Activated CD4-positive, alpha-beta T cell treated with anti-CD3 and anti-CD28 coated beads, Interleukin-2, Interleukin-4, amounts not matched to agents 100 ng/mL and 50 ng/mL, durations not matched to agents 16 hours and 8 hours (primary cell): ENCODE measurements around the gene EXOC6B.

Experiments
- DNase-seq: peaks from one replicate; pipeline ENCODE4 v3.0.0-alpha.2; 2020; ENCODE audit warnings: low spot score

The EXOC6B gene

GRCh38 chr2:72146347-72147302, 679.2 kb downstream of the EXOC6B start:
- DNase-seq, result no peak

- DNase-seq, result no peak
These were observed 680.0 kb downstream of the EXOC6B start for GRCh38 chr2:72145658-72146329.

- no peak for DNase-seq
These were observed 680.6 kb downstream of the EXOC6B start for GRCh38 chr2:72145289-72145657.

- DNase-seq, result no peak
These were observed 681.1 kb downstream of the EXOC6B start for GRCh38 chr2:72144632-72145288.

GRCh38 chr2:72144274-72144631, 681.6 kb downstream of the EXOC6B start:
- no peak for DNase-seq

DNA sequence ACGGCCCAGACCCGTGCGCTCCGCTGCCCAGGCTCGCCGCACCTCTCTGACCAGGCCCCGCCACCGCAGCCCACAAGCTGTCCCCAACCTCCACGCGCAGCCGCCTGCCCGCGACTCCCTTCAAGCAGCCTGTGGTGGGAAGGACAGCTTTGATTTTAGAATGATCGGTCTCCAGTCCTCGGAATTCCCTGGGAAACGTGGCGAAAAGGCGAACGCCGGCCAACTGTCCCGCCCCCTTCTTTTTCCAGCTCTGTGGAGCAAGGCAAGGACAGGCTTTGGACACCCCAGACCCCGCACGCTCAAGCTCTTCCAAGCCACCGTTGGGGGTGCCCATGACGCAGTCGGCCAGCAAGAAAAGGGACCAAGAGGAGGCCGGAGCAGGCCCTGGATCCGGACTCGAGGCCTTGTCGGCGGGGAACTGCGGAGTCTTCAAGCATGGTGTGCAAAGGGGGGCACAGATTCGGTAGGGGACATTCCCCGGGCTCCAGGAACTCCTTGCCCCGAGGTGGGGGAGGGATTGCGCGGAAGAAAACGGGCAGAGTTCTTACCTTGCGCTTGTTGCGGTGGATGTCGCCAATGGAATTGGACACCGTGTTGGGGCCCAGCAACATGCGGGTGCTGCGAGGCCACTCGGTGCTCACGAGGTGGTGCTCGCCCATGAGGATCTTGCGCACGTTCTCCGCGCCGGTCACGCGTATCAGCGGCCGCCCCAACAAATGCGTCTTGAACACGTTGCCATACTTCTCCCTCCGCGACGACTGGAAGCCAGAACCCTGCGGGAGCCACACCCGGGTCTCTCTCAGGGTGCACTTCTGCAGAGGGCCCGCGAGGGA, 682.2 kb downstream of the EXOC6B start:
- DNase-seq, result no peak

DNA sequence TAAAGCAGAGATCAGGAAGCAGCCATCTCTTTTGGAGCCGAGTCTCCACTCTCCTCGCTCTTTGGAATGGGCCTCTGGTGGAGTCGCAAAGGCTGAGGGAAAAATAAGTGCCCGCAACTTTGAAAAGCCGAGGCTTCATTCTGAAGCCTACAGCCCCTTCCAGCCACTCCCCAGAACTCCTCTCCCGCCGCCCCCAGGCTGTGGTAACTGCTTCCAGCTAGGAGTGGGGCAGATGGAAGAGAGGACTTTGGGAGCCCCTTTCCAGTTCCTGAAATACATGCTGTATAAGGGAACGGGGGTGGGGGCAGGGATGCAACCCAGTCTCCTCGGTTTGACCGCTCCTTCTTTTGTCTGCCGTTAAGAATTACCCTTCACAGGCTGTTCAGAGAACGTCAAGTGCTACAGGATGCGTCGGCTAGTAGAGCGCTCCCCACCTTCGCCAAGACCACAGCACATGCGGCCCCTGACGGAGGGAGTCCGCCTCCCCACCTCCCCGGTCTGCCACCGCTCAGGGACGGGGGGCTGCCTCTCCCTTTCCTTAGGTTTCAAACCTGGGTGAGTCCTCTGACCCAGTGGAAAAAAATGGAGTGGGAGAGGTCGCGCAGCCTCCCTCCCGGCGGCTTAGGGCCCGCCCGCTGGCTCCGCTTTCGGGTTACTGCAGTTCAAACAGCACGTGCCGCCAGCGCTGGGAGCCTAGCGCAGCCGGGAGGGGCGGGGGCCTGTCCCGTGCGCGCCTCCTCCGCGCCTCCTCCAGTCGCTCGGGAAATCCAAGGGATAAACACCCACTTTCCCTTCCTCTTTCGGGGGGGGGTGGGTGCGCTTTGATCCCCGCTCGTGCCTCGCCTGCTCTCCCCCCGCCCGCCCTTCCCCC, 683.0 kb downstream of the EXOC6B start:
- no peak for DNase-seq

GRCh38 chr2:72141881-72142451, 683.9 kb downstream of the EXOC6B start:
- no peak for DNase-seq

- DNase-seq, result no peak
These were observed 684.7 kb downstream of the EXOC6B start for GRCh38 chr2:72141032-72141645.

- no peak for DNase-seq
These were observed 685.2 kb downstream of the EXOC6B start for GRCh38 chr2:72140621-72140960.

DNA sequence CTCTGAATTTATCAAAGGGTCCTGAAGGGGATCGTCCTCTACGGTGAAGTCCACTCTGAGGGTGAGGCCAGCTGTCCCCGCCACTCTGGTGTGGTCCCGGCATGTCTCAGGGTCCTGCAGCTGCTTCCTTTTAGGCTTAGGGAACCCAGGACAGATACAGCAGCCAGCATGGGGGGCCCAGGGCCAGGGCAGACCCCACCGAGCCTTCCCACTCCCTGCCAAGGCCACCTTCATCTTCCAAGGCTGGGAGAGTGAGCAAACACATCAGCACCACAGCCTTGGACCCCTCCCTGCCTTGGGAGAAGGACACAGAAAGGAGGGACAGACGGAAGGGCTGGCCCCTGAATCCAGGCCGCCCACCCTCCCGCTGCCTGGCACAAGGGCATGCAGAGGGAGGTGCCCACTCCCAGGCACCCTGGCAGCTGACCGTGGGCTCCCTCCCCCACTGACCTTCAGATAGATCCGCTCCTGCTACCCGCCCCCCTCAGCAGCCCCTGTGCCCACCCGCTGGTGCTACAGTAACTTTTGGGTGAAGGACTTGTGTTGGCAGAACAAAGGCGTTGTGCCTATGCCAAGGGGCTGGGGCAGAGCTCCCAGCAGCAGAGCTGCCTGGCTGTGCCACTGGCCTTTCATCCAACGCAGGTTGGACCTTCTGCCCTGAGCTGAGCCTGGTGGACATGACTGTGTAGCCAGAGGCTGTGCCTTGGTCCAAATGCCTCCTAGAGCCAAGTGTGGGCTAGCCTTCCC, 685.8 kb downstream of the EXOC6B start:
- DNase-seq, result no peak

GRCh38 chr2:72139471-72139873, 686.4 kb downstream of the EXOC6B start:
- DNase-seq, result no peak

- DNase-seq, result no peak
These were observed 686.9 kb downstream of the EXOC6B start for GRCh38 chr2:72138921-72139381.

- DNase-seq, result no peak
These were observed 687.6 kb downstream of the EXOC6B start for GRCh38 chr2:72138011-72138881.

GRCh38 chr2:72137498-72138010, 688.3 kb downstream of the EXOC6B start:
- DNase-seq, result peak; percentile 66

- no peak for DNase-seq
These were observed 688.8 kb downstream of the EXOC6B start for GRCh38 chr2:72136933-72137497.

GRCh38 chr2:72136331-72136730, 689.5 kb downstream of the EXOC6B start:
- DNase-seq, result no peak

- DNase-seq, result no peak
These were observed 689.9 kb downstream of the EXOC6B start for GRCh38 chr2:72135921-72136320.
